WTC11 (cell line): Measurements from ENCODE around the gene BCAM.

Experiments used
- FOXK1 ChIP-seq: sonication (generic); formaldehyde crosslinking; IDR thresholded peaks from 2 replicates; pipeline ENCODE4 v1.8.0; 2022; ENCODE audit warnings: mild to moderate bottlenecking, moderate library complexity, missing genetic modification reagents
- MXD4 ChIP-seq: fragments of 250-450 bp; sonication (Bioruptor Pico); IDR thresholded peaks from 2 replicates; pipeline ENCODE4 v1.8.0; 2021; ENCODE audit warnings: mild to moderate bottlenecking, moderate library complexity, borderline replicate concordance
- NFYB ChIP-seq: sonication (generic); formaldehyde crosslinking; conservative IDR thresholded peaks from 2 replicates; pipeline ENCODE4 v1.8.0; 2022; ENCODE audit warnings: low read depth, missing genetic modification reagents
- RELA ChIP-seq: sonication (generic); formaldehyde crosslinking; IDR thresholded peaks from 2 replicates; pipeline ENCODE4 v1.8.1; 2022; ENCODE audit warnings: missing genetic modification reagents, mild to moderate bottlenecking, borderline replicate concordance
- TP53 ChIP-seq: sonication (generic); formaldehyde crosslinking; IDR thresholded peaks from 2 replicates; pipeline ENCODE4 v1.8.1; 2023; ENCODE audit warnings: mild to moderate bottlenecking, missing genetic modification reagents
- ZNF232 ChIP-seq: sonication (generic); formaldehyde crosslinking; IDR thresholded peaks from 2 replicates; pipeline ENCODE4 v1.8.0; 2022; ENCODE audit warnings: mild to moderate bottlenecking, missing genetic modification reagents
- TF ChIP-seq, protein P1 (sequence below): sonication (generic); formaldehyde crosslinking; IDR thresholded peaks from 2 replicates; pipeline ENCODE4 v1.8.1; 2022; ENCODE audit warnings: mild to moderate bottlenecking, missing genetic modification reagents, moderate library complexity, borderline replicate concordance
- TF ChIP-seq, protein P2 (sequence below): sonication (generic); formaldehyde crosslinking; IDR thresholded peaks from 2 replicates; pipeline ENCODE4 v1.8.0; 2023; ENCODE audit warnings: mild to moderate bottlenecking, missing genetic modification reagents
- TF ChIP-seq, protein P3 (sequence below): fragments of 200-600 bp; IDR thresholded peaks from 2 replicates; pipeline ENCODE4 v1.8.0; 2022; ENCODE audit warnings: antibody characterized with exemption
- TF ChIP-seq, protein P4 (sequence below): sonication (generic); formaldehyde crosslinking; IDR thresholded peaks from 2 replicates; pipeline ENCODE4 v1.8.1; 2023; ENCODE audit warnings: mild to moderate bottlenecking, missing genetic modification reagents, moderate library complexity
- TF ChIP-seq, protein P5 (sequence below): sonication (generic); formaldehyde crosslinking; IDR thresholded peaks from 2 replicates; pipeline ENCODE4 v1.8.0; 2022; ENCODE audit warnings: mild to moderate bottlenecking, missing genetic modification reagents

DNA sequence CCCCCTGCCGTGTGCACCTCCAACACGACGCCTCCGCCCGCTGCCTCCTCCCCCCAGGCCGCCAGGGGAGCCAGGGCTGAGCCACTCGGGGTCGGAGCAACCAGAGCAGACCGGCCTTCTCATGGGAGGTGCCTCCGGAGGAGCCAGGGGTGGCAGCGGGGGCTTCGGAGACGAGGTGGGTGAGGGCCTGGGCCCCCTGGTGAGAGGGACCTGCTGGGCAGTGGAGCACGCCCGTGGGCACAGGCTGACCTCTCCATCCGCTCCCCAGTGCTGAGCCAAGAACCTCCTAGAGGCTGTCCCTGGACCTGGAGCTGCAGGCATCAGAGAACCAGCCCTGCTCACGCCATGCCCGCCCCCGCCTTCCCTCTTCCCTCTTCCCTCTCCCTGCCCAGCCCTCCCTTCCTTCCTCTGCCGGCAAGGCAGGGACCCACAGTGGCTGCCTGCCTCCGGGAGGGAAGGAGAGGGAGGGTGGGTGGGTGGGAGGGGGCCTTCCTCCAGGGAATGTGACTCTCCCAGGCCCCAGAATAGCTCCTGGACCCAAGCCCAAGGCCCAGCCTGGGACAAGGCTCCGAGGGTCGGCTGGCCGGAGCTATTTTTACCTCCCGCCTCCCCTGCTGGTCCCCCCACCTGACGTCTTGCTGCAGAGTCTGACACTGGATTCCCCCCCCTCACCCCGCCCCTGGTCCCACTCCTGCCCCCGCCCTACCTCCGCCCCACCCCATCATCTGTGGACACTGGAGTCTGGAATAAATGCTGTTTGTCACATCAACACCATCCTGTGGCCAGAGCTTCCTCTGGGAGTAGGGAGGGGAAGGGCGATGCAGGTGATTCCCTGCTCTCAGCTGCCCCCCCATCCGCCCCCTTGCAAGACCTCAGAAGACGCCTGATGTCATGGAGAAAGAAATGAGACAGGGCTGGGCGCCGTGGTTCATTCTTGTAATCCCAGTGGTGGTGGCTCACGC is 12.0 kb downstream of the BCAM start:
- TF ChIP-seq, protein P1, sequence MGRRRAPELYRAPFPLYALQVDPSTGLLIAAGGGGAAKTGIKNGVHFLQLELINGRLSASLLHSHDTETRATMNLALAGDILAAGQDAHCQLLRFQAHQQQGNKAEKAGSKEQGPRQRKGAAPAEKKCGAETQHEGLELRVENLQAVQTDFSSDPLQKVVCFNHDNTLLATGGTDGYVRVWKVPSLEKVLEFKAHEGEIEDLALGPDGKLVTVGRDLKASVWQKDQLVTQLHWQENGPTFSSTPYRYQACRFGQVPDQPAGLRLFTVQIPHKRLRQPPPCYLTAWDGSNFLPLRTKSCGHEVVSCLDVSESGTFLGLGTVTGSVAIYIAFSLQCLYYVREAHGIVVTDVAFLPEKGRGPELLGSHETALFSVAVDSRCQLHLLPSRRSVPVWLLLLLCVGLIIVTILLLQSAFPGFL (CRISPR knock-in tag), result no peak
- TF ChIP-seq FOXK1 (no peak), TP53 (no peak), ZNF232 (CRISPR knock-in tag) (no peak), MXD4 (no peak), NFYB (no peak), RELA (CRISPR knock-in tag) (no peak)
- TF ChIP-seq, protein P2, sequence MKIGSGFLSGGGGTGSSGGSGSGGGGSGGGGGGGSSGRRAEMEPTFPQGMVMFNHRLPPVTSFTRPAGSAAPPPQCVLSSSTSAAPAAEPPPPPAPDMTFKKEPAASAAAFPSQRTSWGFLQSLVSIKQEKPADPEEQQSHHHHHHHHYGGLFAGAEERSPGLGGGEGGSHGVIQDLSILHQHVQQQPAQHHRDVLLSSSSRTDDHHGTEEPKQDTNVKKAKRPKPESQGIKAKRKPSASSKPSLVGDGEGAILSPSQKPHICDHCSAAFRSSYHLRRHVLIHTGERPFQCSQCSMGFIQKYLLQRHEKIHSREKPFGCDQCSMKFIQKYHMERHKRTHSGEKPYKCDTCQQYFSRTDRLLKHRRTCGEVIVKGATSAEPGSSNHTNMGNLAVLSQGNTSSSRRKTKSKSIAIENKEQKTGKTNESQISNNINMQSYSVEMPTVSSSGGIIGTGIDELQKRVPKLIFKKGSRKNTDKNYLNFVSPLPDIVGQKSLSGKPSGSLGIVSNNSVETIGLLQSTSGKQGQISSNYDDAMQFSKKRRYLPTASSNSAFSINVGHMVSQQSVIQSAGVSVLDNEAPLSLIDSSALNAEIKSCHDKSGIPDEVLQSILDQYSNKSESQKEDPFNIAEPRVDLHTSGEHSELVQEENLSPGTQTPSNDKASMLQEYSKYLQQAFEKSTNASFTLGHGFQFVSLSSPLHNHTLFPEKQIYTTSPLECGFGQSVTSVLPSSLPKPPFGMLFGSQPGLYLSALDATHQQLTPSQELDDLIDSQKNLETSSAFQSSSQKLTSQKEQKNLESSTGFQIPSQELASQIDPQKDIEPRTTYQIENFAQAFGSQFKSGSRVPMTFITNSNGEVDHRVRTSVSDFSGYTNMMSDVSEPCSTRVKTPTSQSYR (CRISPR knock-in tag), result no peak
- TF ChIP-seq, protein P3, sequence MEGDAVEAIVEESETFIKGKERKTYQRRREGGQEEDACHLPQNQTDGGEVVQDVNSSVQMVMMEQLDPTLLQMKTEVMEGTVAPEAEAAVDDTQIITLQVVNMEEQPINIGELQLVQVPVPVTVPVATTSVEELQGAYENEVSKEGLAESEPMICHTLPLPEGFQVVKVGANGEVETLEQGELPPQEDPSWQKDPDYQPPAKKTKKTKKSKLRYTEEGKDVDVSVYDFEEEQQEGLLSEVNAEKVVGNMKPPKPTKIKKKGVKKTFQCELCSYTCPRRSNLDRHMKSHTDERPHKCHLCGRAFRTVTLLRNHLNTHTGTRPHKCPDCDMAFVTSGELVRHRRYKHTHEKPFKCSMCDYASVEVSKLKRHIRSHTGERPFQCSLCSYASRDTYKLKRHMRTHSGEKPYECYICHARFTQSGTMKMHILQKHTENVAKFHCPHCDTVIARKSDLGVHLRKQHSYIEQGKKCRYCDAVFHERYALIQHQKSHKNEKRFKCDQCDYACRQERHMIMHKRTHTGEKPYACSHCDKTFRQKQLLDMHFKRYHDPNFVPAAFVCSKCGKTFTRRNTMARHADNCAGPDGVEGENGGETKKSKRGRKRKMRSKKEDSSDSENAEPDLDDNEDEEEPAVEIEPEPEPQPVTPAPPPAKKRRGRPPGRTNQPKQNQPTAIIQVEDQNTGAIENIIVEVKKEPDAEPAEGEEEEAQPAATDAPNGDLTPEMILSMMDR, result no peak
- TF ChIP-seq, protein P4, sequence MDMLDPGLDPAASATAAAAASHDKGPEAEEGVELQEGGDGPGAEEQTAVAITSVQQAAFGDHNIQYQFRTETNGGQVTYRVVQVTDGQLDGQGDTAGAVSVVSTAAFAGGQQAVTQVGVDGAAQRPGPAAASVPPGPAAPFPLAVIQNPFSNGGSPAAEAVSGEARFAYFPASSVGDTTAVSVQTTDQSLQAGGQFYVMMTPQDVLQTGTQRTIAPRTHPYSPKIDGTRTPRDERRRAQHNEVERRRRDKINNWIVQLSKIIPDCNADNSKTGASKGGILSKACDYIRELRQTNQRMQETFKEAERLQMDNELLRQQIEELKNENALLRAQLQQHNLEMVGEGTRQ (CRISPR knock-in tag), result no peak
- TF ChIP-seq, protein P5, sequence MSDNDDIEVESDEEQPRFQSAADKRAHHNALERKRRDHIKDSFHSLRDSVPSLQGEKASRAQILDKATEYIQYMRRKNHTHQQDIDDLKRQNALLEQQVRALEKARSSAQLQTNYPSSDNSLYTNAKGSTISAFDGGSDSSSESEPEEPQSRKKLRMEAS (CRISPR knock-in tag), result no peak
